H1 (cell line): ENCODE measurements around the gene RITA1. TPM values are rescaled to one million over a fixed set of nuclear protein-coding genes. Genes with fewer than 3 reads are reported as not detected.

Experiments
- BACH1 ChIP-seq: IDR thresholded peaks from 2 replicates; pipeline ENCODE4 v1.6.1; 2012; ENCODE audit warnings: low read length, improper control_type of control experiment
- CHD7 ChIP-seq: fragments of 300-600 bp; sonication (generic); IDR thresholded peaks from 2 replicates; pipeline ENCODE4 v1.7.1; 2012; ENCODE audit warnings: low read length, moderate library complexity, mild to moderate bottlenecking, inconsistent platforms; ENCODE audit not compliant: insufficient replicate concordance
- CTBP2 ChIP-seq: IDR thresholded peaks from 2 replicates; pipeline ENCODE4 v1.7.0; 2011; ENCODE audit warnings: borderline replicate concordance, mild to moderate bottlenecking, moderate library complexity, mixed read lengths, low read length; ENCODE audit not compliant: insufficient read depth, insufficient read length
- EZH2 ChIP-seq: fragments of 200-600 bp; sonication (generic); IDR thresholded peaks from 2 replicates; pipeline ENCODE4 v1.7.1; 2012; ENCODE audit warnings: low read depth, mild to moderate bottlenecking, moderate library complexity, low read length, inconsistent platforms; ENCODE audit not compliant: severe bottlenecking
- FOSL1 ChIP-seq: IDR thresholded peaks from 2 replicates; pipeline ENCODE4 v1.6.1; 2011; ENCODE audit warnings: mild to moderate bottlenecking, low read depth, low read length, moderate library complexity; ENCODE audit not compliant: insufficient read depth
- KDM1A ChIP-seq: fragments of 200-600, 300-600 bp; sonication (generic); IDR thresholded peaks from 2 replicates; pipeline ENCODE4 v1.7.1; 2016; ENCODE audit warnings: mild to moderate bottlenecking, low read length, borderline replicate concordance
- KDM4A ChIP-seq: IDR thresholded peaks from one replicate; pipeline ENCODE4 v1.7.1; 2012; ENCODE audit warnings: low read depth, mild to moderate bottlenecking, moderate library complexity, low read length, inconsistent platforms; ENCODE audit not compliant: severe bottlenecking
- SIRT6 ChIP-seq: IDR thresholded peaks from one replicate; pipeline ENCODE4 v1.7.1; 2012; ENCODE audit warnings: low read length, inconsistent platforms
- USF2 ChIP-seq: IDR thresholded peaks from 2 replicates; pipeline ENCODE4 v1.6.1; 2011; ENCODE audit warnings: low read length, improper control_type of control experiment
- polyA plus RNA-seq, 7 experiments: library from polyadenylated mRNA; depleted of rRNA in 3 of 7; stranded (reverse) in 5 of 7; unstranded in 2 of 7; fragments of >200 nt in 5 of 7; fragments of 200-250 nt in 2 of 7; gene quantifications; 1 replicate in 5 of 7; 2 replicates in 1 of 7; 4 replicates in 1 of 7; pipeline versions ENCODE4 v1.2.1 to v1.2.3, GENCODE V29; 2011 to 2013; ENCODE audit warnings: missing spikeins in 2 of 7, mixed read lengths in 2 of 7
- total RNA-seq: library from RNA; stranded (reverse); fragmentation: NEBNext Ultra II Directional; extraction: Animal tissue kit (Norgen Biotek cat#: 25700); gene quantifications from 2 replicates; pipeline ENCODE4 v1.2.1, GENCODE V29; 2021

RITA1 gene
- total and polyA plus RNA-seq, 2 of the 8 experiments (the other 6 are each of a cell fraction or from before 2014, with no cell fraction given), result 24.1 to 25.8 TPM

GRCh38 chr12:113227686-113228391 lies 42.3 kb downstream of the RITA1 start (continued):
- TF ChIP-seq CHD7 (no peak), FOSL1 (no peak), SIRT6 (no peak), KDM4A (no peak), CTBP2 (no peak), USF2 (no peak), EZH2 (no peak), KDM1A (no peak), BACH1 (no peak)
